ENCODE data around the gene SGSM2.

GRCh38 chr17:2337544-2338314 lies 428 bp downstream of the SGSM2 start:
- TF ChIP-seq, protein P1, sequence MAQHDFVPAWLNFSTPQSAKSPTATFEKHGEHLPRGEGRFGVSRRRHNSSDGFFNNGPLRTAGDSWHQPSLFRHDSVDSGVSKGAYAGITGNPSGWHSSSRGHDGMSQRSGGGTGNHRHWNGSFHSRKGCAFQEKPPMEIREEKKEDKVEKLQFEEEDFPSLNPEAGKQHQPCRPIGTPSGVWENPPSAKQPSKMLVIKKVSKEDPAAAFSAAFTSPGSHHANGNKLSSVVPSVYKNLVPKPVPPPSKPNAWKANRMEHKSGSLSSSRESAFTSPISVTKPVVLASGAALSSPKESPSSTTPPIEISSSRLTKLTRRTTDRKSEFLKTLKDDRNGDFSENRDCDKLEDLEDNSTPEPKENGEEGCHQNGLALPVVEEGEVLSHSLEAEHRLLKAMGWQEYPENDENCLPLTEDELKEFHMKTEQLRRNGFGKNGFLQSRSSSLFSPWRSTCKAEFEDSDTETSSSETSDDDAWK (CRISPR knock-in tag; IDR thresholded peaks at IDR 0.05) = no peak
- TF ChIP-seq CTCF (CRISPR knock-in tag; IDR thresholded peaks at IDR 0.05) (no peak), RXRA (CRISPR knock-in tag; IDR thresholded peaks at IDR 0.05) (peak; percentile 43; the same call in 1 of the 2 replicates), ZNF44 (CRISPR knock-in tag; IDR thresholded peaks at IDR 0.05) (no peak), FOXP4 (CRISPR knock-in tag; IDR thresholded peaks at IDR 0.05) (no peak), MYNN (CRISPR knock-in tag; IDR thresholded peaks at IDR 0.05; ENCODE audit: low read depth) (no peak), FOSL1 (CRISPR knock-in tag; IDR thresholded peaks at IDR 0.05; ENCODE audit: borderline replicate concordance) (no peak)
- TF ChIP-seq, protein P2, sequence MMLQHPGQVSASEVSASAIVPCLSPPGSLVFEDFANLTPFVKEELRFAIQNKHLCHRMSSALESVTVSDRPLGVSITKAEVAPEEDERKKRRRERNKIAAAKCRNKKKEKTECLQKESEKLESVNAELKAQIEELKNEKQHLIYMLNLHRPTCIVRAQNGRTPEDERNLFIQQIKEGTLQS (CRISPR knock-in tag; IDR thresholded peaks at IDR 0.05) = no peak

Data from HepG2 (cell line).